Spleen (tissue), 7 donors: Measurements from ENCODE around the gene MACROD2.

Experiments
- POLR2A ChIP-seq, 3 donors: fragments of 450-650 bp; IDR thresholded peaks; one replicate each; pipeline ENCODE4 v1.5.1; 2017; ENCODE audit warnings: antibody characterized with exemption in 3 of 3, mild to moderate bottlenecking in 1 of 3
- POLR2AphosphoS5 ChIP-seq, 3 donors: sonication (generic); formaldehyde crosslinking; IDR thresholded peaks; one replicate each; pipeline ENCODE4 v1.5.1; 2017; ENCODE audit warnings: antibody characterized with exemption in 3 of 3
- TF ChIP-seq, protein P1 (sequence below), 11 experiments: fragments of 200-600 bp in 7 of 11; fragments of 450-650 bp in 4 of 11; sonication (generic) in 4 of 11; IDR thresholded peaks in 8 of 11; conservative IDR thresholded peaks in 3 of 11; 1 replicate in 7 of 11; 2 replicates in 4 of 11; pipeline versions ENCODE4 v1.4.0 to v1.8.0; 2016 to 2021; ENCODE audit warnings: antibody characterized with exemption in 11 of 11, inconsistent platforms in 4 of 11, mild to moderate bottlenecking in 1 of 11
- donor health status: DM: no; HTN: no; CAD: no; lungs with moderate emphysema.
- donor health status: DM: no; HTN: no; CAD: no.
- donor health status: DM: no; HTN: no; CAD: no.

- TF ChIP-seq, protein P1, sequence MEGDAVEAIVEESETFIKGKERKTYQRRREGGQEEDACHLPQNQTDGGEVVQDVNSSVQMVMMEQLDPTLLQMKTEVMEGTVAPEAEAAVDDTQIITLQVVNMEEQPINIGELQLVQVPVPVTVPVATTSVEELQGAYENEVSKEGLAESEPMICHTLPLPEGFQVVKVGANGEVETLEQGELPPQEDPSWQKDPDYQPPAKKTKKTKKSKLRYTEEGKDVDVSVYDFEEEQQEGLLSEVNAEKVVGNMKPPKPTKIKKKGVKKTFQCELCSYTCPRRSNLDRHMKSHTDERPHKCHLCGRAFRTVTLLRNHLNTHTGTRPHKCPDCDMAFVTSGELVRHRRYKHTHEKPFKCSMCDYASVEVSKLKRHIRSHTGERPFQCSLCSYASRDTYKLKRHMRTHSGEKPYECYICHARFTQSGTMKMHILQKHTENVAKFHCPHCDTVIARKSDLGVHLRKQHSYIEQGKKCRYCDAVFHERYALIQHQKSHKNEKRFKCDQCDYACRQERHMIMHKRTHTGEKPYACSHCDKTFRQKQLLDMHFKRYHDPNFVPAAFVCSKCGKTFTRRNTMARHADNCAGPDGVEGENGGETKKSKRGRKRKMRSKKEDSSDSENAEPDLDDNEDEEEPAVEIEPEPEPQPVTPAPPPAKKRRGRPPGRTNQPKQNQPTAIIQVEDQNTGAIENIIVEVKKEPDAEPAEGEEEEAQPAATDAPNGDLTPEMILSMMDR (IDR thresholded peaks at IDR 0.05 in 8 of 11, conservative IDR thresholded peaks at IDR 0.05 in 3 of 11) = no peak
- no peak for TF ChIP-seq POLR2A (IDR thresholded peaks at IDR 0.05)
- TF ChIP-seq POLR2AphosphoS5 (IDR thresholded peaks at IDR 0.05) = no peak
Measured at GRCh38 chr20:14807224-14807623, 811.9 kb downstream of the MACROD2 start.
